GM12801 (cell line): ENCODE results near the gene CA7.
A peak's percentile ranks its signal among the peaks of the same experiment; 100 is the strongest.

Experiments used
- CTCF ChIP-seq: IDR thresholded peaks from one replicate; pipeline ENCODE4 v1.5.1; 2011; ENCODE audit warnings: control low read depth; ENCODE audit not compliant: insufficient read length; ENCODE audit errors: extremely low read depth

Gene CA7

GRCh38 chr16:66863707-66864106 lies 19.5 kb downstream of the CA7 start:
- TF ChIP-seq CTCF: no peak

DNA sequence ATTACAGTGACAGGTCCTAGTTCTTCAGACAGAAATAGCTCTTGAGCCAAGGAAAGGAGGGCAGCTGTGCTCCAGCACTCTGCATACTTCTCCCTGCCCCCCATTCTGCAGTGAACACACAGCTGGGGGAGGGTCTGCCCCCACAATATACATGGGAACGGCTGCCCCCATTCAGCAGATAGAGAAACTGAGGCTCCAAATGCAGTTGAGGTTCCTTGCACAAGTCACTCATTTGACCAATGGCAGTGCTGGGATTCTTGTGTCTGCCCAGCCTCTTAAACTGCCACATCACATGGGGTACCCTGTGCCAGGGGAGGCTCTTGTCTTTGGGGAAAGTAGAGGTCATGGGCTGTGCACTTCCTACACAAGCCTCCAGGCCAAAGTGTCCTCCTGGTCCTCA lies 25.2 kb downstream of the CA7 start:
- no peak for TF ChIP-seq CTCF

DNA sequence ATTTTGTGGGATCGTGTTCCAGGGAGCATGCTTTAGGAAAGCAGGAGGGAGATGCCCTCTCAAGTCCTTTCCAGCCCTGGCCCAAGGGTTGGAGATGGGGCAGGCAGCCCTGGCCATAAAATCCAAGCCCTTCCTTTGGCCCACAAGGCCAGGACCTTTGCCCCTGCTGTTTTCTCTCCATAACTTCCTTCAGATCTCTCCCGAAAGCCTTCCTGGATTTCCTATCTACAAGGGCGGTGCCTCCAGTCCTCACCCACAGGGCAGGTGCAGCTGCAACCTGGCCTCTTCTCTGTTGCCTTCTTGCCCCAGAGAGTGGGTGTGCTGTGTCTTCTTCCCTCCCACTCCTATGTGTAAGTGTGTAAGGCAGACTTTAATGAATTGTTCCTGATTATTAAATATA lies 27.6 kb downstream of the CA7 start:
- TF ChIP-seq CTCF: no peak

- TF ChIP-seq CTCF: no peak
These were observed 28.3 kb downstream of the CA7 start for GRCh38 chr16:66872559-66872942.

- peak; percentile 31 for TF ChIP-seq CTCF
These were observed 28.9 kb downstream of the CA7 start for GRCh38 chr16:66872943-66873684.

DNA sequence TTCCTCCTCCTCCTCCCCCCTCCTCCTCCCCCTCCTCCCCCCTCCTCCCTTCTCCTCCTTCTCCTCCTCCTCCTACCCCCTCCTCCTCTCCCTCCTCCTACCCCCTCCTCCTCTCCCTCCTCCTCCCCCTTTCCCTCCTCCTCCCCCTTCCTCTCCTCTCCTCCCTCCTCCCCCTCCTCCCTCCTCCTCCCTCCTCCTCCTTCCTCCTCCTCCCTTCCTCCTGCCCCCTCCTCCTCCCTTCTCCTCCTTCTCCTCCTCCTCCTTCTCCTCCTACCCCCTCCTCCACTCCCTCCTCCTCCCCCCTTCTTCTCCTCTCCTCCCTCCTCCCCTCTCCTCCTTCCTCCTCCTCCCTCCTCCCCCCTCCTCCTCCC lies 29.5 kb downstream of the CA7 start:
- TF ChIP-seq CTCF: no peak

DNA sequence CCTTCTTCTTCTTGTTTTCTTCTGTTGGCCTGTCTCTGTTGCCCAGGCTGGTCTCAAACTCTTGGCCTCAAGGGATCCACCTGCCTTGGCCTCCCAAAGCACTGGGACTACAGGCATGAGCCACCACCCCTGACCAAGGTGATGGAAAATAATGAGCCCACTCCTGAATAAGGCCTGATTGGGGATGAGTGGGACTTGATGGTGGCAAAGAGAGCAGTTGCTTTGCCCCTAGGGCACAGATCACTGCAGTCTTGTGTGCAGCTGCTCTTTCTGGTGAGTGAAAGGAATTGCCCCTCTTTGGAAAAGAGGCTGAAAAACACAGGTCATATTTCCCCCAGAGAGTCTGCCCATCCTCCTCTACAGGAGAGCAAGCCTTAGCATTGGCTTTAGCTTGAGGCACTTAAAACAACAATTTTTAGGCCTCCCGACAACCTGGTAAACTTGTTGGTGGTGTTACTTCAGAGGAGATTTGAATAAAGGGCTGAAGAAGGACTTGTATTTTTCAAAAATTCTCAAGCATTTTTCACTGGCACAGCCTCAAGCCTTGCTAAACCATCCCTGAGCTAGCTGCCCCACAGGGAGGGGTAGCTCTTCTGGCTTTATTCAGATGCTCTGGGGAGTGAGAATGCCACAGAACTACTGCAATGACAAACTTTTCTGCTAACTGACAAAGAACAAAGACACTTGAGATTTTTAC lies 30.0 kb downstream of the CA7 start:
- no peak for TF ChIP-seq CTCF
